OCI-LY1 (cell line): Measurements from ENCODE around the gene DUSP5.

ENCODE experiments used
- H2AFZ ChIP-seq: fragments of 200-600 bp; sonication (generic), shearing (Covaris generic); 2 replicates; pipeline ENCODE4 v1.6.0; 2014; ENCODE audit warnings: antibody characterized with exemption, mild to moderate bottlenecking, low read length
- H3F3A ChIP-seq: fragments of 200-600 bp; sonication (generic), shearing (Covaris generic); 2 replicates; pipeline ENCODE4 v1.6.0; 2014; ENCODE audit warnings: mild to moderate bottlenecking, antibody characterized with exemption, low read length, moderate library complexity; ENCODE audit not compliant: insufficient read depth
- H3K27ac ChIP-seq: fragments of 200-600 bp; sonication (generic); 2 replicates; pipeline ENCODE4 v1.5.1; 2014; ENCODE audit warnings: low read length, mixed run types, mild to moderate bottlenecking, low read depth; ENCODE audit not compliant: poor library complexity, severe bottlenecking
- H3K27me3 ChIP-seq: fragments of 200-600 bp; sonication (generic); 2 replicates; pipeline ENCODE4 v1.6.0; 2014; ENCODE audit warnings: antibody characterized with exemption, mild to moderate bottlenecking, low read length, moderate library complexity; ENCODE audit not compliant: insufficient read depth
- H3K36me3 ChIP-seq: fragments of 200-600 bp; sonication (generic); 2 replicates; pipeline ENCODE4 v1.6.1; 2014; ENCODE audit warnings: mild to moderate bottlenecking, antibody characterized with exemption, low read length, moderate library complexity, mixed read lengths; ENCODE audit not compliant: insufficient read depth
- H3K4me1 ChIP-seq: fragments of 200-600 bp; sonication (generic); 2 replicates; pipeline ENCODE4 v1.5.1; 2014; ENCODE audit warnings: mild to moderate bottlenecking, low read length, moderate library complexity; ENCODE audit not compliant: insufficient read depth, severe bottlenecking
- H3K4me2 ChIP-seq: fragments of 200-600 bp; sonication (generic), shearing (Covaris generic); 2 replicates; pipeline ENCODE4 v1.6.1; 2014; ENCODE audit warnings: low read length
- H3K4me3 ChIP-seq: fragments of 200-600 bp; sonication (generic); 2 replicates; pipeline ENCODE4 v1.5.1; 2014; ENCODE audit warnings: low read length, low read depth, mild to moderate bottlenecking, mixed read lengths; ENCODE audit not compliant: poor library complexity, severe bottlenecking
- H3K79me2 ChIP-seq: fragments of 200-600 bp; shearing (Covaris generic); 2 replicates; pipeline ENCODE4 v1.6.1; 2016; ENCODE audit warnings: mixed run types, low read length, mixed read lengths; ENCODE audit not compliant: insufficient read depth
- H3K9ac ChIP-seq: fragments of 200-600 bp; sonication (generic), shearing (Covaris generic); 2 replicates; pipeline ENCODE4 v1.6.1; 2014; ENCODE audit warnings: mild to moderate bottlenecking, low read length, mixed read lengths
- H3K9me2 ChIP-seq: fragments of 200-600 bp; sonication (generic), shearing (Covaris generic); 2 replicates; pipeline ENCODE4 v1.6.1; 2014; ENCODE audit warnings: low read depth, mild to moderate bottlenecking, low read length, mixed read lengths
- H3K9me3 ChIP-seq: fragments of 200-600 bp; shearing (Covaris generic); 2 replicates; pipeline ENCODE4 v1.6.1; 2014; ENCODE audit warnings: low read length, mixed read lengths
- H4K20me1 ChIP-seq: fragments of 200-600 bp; sonication (generic), shearing (Covaris generic); 2 replicates; pipeline ENCODE4 v1.6.0; 2016; ENCODE audit warnings: mild to moderate bottlenecking, low read length; ENCODE audit not compliant: insufficient read depth
- EZH2 ChIP-seq: fragments of 200-600 bp; sonication (generic), shearing (Covaris generic); IDR thresholded peaks from 2 replicates; pipeline ENCODE4 v1.8.0; 2017; ENCODE audit warnings: borderline replicate concordance, mixed run types, mild to moderate bottlenecking, antibody characterized with exemption, low read length, moderate library complexity, mixed read lengths
- TF ChIP-seq, protein P1 (sequence below): fragments of 200-600 bp; sonication (generic), shearing (Covaris generic); IDR thresholded peaks from 2 replicates; pipeline ENCODE4 v1.5.1; 2017; ENCODE audit warnings: mild to moderate bottlenecking, antibody characterized with exemption, low read length, moderate library complexity, mixed read lengths

DUSP5 gene

GRCh38 chr10:110553905-110554304, 56.2 kb downstream of the DUSP5 start:
- TF ChIP-seq EZH2 = no peak
- TF ChIP-seq, protein P1, sequence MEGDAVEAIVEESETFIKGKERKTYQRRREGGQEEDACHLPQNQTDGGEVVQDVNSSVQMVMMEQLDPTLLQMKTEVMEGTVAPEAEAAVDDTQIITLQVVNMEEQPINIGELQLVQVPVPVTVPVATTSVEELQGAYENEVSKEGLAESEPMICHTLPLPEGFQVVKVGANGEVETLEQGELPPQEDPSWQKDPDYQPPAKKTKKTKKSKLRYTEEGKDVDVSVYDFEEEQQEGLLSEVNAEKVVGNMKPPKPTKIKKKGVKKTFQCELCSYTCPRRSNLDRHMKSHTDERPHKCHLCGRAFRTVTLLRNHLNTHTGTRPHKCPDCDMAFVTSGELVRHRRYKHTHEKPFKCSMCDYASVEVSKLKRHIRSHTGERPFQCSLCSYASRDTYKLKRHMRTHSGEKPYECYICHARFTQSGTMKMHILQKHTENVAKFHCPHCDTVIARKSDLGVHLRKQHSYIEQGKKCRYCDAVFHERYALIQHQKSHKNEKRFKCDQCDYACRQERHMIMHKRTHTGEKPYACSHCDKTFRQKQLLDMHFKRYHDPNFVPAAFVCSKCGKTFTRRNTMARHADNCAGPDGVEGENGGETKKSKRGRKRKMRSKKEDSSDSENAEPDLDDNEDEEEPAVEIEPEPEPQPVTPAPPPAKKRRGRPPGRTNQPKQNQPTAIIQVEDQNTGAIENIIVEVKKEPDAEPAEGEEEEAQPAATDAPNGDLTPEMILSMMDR = no peak
- Histone ChIP-seq H3K4me1 (peaks cover 4% of the 10 kb centered on the region), H3K4me2 (no peak overlapping the region), H2AFZ (no peak overlapping the region), H3K4me3 (no peak overlapping the region), H3K9ac (no peak overlapping the region), H3K27me3 (no peaks in the 10 kb centered on the region; the same call in 1 of the 2 replicates), H3K36me3 (no peaks in the 10 kb centered on the region), H3K9me2 (no peaks in the 10 kb centered on the region), H4K20me1 (no peaks in the 10 kb centered on the region), H3K9me3 (0 out of 2 replicates have a peak, but pooled peaks cover 2% of the 10 kb centered on the region), H3K79me2 (no peaks in the 10 kb centered on the region), H3F3A (no peaks in the 10 kb centered on the region), H3K27ac (no peak overlapping the region)

DNA sequence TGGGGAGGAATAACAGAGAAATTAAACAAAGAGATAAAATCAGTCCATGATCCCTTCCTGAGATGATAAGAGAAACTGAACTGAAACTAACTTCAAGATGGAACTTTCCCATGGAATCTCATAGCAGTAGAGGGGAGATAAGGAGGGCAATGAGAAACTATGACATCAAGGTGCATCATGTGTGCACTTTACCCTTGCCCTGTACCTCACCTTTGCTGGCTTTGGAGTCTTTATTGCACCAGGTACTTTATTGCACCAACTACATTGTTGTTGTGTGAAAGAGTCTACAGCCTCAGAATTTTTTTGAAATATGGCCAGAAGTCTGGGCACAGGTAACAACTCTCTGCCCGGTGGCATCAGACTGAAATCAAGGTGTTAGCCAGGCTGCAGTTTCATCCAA, 58.6 kb downstream of the DUSP5 start:
- no peak for TF ChIP-seq EZH2
- TF ChIP-seq, protein P1 = no peak
- no peaks in the 10 kb centered on the region; the same call in 1 of the 2 replicates for H3K27me3 ChIP-seq
- H4K20me1 ChIP-seq = no peaks in the 10 kb centered on the region
- peaks cover 4% of the 10 kb centered on the region for H3K4me1 ChIP-seq
- H3K9ac ChIP-seq = no peak overlapping the region
- no peaks in the 10 kb centered on the region for H3F3A ChIP-seq
- 0 out of 2 replicates have a peak, but pooled peaks cover 2% of the 10 kb centered on the region for H3K9me3 ChIP-seq
- H3K4me2 ChIP-seq = no peak overlapping the region
- no peak overlapping the region for H3K27ac ChIP-seq
- H3K36me3 ChIP-seq = no peaks in the 10 kb centered on the region
- no peak overlapping the region for H3K4me3 ChIP-seq
- H2AFZ ChIP-seq = no peak overlapping the region
- no peaks in the 10 kb centered on the region for H3K79me2 ChIP-seq
- H3K9me2 ChIP-seq = no peaks in the 10 kb centered on the region

- Histone ChIP-seq H3K9me2 (no peaks in the 10 kb centered on the region), H3K4me1 (peaks cover 7% of the 10 kb centered on the region), H3K9ac (no peak overlapping the region), H3K79me2 (no peaks in the 10 kb centered on the region), H2AFZ (no peak overlapping the region), H4K20me1 (no peaks in the 10 kb centered on the region), H3K36me3 (no peaks in the 10 kb centered on the region), H3K4me2 (no peak overlapping the region), H3K4me3 (no peak overlapping the region), H3F3A (no peaks in the 10 kb centered on the region), H3K9me3 (0 out of 2 replicates have a peak, but pooled peaks cover 2% of the 10 kb centered on the region), H3K27me3 (no peaks in the 10 kb centered on the region; the same call in 1 of the 2 replicates), H3K27ac (no peak overlapping the region)
- TF ChIP-seq, protein P1 = peak; percentile 88
- no peak for TF ChIP-seq EZH2
These were observed 59.4 kb downstream of the DUSP5 start for GRCh38 chr10:110556969-110557601.
